DMS153 treated with DMSO at 0.1 percent for 48 hours (cell line): ENCODE data around the gene PRTFDC1.

Source experiments
- DNase-seq: peaks from one replicate; lab custom pipeline; 2025; ENCODE audit not compliant: unreplicated experiment; lab: John Stamatoyannopoulos, UW

PRTFDC1 gene

DNA sequence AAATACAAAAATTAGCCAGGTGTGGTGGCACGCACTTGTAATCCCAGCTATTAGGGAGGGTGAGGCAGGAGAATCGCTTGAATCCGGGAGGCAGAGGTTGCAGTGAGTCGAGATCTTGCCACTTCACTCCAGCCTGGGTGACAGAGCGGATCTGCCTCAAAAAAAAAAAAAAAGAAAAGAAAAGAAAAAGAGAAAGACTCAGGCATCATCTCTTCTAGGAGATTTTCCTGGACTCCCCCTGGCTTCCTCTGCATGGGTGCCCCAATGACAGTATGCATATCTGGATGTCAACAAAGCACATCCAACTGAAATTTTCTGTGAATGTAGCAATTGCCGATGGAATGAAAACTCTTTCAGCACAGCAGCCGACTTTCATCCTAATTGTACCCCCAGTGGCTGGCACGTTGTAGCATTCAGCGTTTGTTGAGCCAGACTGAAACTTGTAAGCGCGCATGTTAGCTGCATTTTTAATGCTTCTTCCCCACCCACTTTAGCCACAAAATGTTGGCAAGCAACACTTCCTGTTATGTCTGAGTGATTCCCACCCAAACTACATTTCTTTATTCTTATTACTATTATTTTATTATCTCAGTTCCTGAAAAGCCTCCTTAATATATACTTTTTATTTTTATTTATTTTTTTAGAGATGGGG, 70.2 kb downstream of the PRTFDC1 start:
- DNase-seq, result no peak

GRCh38 chr10:24879861-24880260, 72.5 kb downstream of the PRTFDC1 start:
- DNase-seq, result no peak

GRCh38 chr10:24874133-24874532, 78.3 kb downstream of the PRTFDC1 start:
- DNase-seq, result no peak

DNA sequence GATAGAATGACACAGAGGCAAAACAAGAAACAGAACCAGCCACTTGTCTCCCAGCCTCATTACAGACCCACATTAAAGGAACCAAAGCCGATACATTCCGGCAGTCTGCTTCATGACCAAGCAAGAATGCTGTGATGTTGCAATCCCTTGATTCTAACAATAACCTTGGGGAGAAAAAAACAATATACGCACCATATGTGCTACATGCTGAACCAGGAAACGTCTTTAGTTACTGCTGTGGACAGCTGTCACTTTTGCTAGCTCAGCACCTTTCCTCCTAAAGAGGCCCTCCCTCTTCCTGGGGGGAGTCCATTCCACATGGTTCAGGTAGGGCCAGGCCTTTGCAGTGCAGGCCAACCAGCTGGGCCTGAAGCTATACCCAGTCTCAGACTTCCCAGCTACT, 79.1 kb downstream of the PRTFDC1 start:
- DNase-seq, result no peak

- DNase-seq, result no peak
These were observed 79.6 kb downstream of the PRTFDC1 start for GRCh38 chr10:24872790-24873182.

DNA sequence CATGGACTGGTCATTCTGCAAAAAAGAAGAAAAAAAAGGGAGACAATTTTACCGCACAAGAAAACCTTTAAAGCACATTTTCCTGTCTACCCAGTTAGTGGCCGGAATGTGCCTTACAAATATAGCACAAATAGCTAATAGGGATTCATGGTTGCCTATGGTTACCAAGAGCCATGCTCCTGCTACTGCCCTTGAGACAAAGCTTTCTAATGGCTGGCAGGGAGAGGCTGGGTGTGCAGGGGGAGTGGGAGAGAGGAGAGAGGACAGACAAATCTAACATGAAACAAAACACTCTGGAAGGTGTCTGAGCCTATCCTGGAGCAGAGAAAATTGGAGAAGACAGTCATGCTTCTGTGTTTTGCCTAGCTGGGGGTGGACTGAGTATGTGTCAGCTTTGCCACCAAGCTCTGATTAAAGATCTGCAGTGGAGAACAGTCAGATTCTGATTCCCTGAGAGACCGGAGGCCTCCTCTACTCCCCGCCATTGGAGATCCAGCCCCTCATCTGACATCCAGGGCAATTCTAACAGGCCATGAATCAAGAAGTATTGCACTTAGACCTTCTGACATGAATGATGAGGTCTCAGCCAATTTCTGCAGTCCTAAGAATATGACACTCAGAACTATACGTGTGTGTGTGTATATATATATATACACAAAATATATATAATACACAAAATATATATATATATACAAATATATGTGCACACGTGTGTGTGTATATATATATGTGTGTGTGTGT, 80.2 kb downstream of the PRTFDC1 start:
- DNase-seq, result no peak

- no peak for DNase-seq
These were observed 81.1 kb downstream of the PRTFDC1 start for GRCh38 chr10:24871011-24871935.

GRCh38 chr10:24869354-24870015, 82.9 kb downstream of the PRTFDC1 start:
- DNase-seq, result no peak

DNA sequence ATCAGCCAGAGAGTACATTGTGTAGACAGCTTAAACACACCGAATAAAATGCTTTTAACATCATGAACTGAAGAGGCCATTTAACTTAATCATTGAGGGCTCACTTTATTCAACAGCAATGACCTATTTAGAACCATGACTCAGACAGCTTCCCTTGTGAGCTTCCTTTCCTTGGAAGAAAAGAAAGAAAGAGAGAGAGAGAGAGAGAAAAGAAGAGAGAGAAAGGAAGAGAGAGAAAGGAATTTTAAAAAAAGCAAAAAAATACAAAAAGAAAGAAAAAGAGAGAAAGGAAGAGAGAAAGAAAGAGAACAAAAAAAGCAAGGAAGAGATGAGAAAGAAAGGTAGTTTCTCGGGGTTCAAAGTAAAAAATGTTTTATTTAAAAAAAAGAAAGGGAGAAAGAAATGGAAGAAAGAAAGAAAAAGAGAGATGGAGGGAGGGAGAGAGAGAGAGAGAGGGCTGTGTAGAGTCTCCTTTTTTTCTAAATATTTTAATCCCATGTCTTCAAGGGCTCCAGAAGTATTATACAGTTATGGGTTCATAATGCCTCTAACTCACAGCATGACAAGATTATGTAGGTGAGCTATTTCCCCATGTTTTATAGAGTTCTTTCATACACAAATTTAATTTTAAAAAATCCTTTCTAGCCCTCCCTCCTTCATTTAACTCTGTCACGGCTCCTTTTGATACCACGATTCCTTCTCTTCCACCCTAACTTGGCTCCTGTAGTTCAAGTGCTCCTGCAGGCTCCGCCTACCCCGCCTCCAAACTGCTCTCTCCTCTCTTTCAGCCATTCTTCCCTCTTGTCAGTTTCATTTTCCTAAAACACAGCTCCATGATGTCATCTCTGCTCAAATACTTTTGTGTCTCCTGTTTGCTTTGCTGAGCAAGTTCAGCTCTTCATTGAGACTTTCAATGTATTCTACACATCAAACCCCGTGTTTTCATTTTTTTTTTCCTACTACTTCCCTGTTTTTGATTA, 85.5 kb downstream of the PRTFDC1 start:
- DNase-seq, result peak; percentile 18

DNA sequence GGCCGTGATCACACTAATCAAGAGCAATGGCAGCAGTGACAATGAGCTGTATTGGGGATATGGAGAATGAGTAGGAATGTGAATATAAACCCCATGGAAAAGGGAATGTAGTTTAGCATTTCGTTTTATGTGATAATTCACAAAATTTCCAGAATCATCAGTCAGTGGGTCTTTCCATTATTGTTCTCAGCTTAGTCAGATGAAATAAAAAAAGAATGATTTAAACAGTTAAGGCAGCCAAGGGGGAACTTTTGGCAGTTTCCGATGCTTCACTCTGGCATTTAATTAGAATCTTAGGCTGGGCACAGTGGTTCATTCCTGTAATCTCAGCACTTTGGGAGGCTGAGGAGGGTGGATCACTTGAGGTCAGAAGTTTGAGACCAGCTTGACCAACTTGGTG, 86.6 kb downstream of the PRTFDC1 start:
- DNase-seq, result no peak

GRCh38 chr10:24862589-24862988, 89.8 kb downstream of the PRTFDC1 start:
- no peak for DNase-seq

DNA sequence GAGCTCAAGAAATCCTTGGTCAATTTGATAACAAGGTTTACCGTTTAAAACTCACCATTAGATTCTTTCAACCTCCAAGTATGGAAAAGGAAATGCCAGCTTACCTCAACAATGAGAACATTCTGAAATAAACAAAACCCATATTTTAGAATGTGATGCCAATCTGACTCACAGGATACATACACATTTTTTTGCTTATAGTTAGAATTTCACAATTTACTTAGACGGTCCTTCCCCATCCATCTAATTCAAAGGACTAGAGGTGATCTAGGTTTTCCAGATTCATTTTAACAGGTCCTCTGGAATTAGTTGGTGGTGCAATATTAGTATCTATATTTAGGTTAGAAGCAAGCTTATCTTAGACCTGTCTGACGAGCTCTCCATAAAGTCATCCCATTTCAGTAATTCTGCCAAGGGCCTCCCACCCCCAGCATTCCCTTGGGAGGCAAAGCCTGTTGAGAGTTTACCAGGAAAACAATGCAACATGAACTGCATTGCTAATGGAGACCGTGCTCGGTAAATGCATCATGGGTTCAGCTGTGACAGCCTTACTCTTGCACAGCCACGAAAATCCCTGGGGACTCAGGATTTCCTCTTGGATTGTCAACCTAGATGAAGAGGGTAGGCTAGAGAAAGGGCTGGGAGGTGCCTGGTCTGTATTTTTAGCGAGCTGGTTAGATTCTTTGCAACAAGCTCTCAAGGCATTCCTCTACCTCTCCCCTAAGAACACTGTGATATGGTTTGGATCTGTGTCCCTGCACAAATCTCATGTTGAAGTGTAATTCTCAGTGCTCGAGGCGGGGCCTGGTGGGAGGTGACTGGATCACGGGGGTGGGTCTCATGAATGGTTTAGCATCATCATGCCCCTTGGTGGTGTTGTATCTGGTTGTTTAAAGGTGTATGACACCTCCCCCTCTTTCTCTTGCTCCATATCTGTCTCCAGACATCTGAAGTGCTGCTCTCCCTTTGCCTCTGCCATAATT, 93.8 kb downstream of the PRTFDC1 start:
- peak; percentile 17 for DNase-seq

DNA sequence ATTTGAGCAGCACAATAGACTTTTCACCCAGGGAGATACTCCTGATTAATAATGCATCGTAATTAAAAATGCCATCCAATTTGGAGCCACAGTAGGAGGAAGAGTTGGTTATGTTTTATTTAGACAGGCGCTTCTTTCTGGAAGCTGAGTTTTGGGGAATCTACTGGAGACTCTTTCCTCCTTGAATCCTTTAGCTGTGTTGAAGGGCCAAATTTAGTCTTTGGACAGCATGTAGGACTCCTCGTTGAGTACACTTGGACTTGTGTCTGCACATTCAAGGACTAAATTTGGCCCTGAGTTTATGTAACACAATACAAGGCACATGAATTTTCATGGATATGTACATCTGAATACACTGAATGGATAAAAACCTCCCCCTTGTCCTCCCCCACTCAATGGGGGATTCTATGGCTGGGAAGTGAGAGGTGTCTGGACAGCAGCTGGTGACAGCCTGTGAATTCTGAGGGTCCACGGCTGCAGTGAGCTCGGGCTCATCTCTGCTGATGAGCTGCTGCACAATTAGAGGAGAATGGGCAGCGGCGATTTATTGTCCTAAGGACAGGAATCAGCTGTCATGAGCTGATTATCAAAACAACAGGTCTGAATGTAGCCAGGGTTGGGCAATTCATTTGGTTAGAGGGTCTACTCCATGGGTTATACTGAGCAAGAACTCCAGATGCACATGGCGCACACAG, 95.2 kb downstream of the PRTFDC1 start:
- DNase-seq, result no peak

- DNase-seq, result no peak
These were observed 98.2 kb downstream of the PRTFDC1 start for GRCh38 chr10:24854256-24854655.

DNA sequence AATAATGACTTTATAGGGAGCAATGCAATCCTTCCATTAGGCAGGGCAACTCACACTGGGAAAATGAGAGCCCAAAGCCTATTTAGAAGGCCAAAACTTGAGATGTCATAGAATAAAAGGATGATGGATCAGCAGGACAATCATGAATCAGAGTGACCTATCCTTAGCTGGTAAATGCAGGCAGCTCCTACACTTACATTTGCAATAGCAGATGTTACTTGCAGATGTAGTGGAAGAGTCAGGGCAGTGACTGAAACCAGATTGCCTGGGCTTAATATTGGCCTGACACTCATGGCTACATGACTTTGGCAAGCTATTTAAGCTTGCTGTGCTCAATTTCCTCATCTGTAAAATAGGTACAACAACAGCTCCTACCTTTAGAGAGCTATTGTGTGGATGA, 98.7 kb downstream of the PRTFDC1 start:
- no peak for DNase-seq

- DNase-seq, result peak; percentile 37
These were observed 100.8 kb downstream of the PRTFDC1 start for GRCh38 chr10:24851629-24852028.

- no peak for DNase-seq
These were observed 101.6 kb downstream of the PRTFDC1 start for GRCh38 chr10:24850727-24851296.
